HepG2 (cell line): ENCODE results near the gene KCNH6. TPM values are rescaled to one million over a fixed set of nuclear protein-coding genes. Genes with fewer than 3 reads are reported as not detected.

Experiments
- ATAC-seq: fragments of 200-7000 bp; cut with Tn5 transposase; 3 replicates; pipeline ENCODE4 v1.9.1; 2020; ENCODE audit warnings: mild to moderate bottlenecking, moderate library complexity
- BruUV-seq: library from RNA; stranded (reverse); fragments of 400-500 nt; replicated peaks from 2 replicates; lab custom pipeline; 2021; lab: Mats Ljungman, UMichigan
- CTCF ChIA-PET: fragments of 300-600 bp; formaldehyde crosslinking; extraction: SDS; loops from one replicate; lab custom pipeline; 2021; ENCODE audit warnings: low total read pairs, inconsistent platforms, low intra/inter-chr PET ratio; lab: Yijun Ruan, JAX
- POLR2A ChIA-PET: fragments of 350-600 bp; sonication (Branson Sonifier 250); formaldehyde crosslinking; loops from one replicate; lab custom pipeline; 2020; ENCODE audit warnings: antibody characterized with exemption, inconsistent platforms; lab: Yijun Ruan, JAX
- DNase-seq: peaks from one replicate; pipeline ENCODE4 v3.0.0-alpha.2; 2015; ENCODE audit warnings: low spot score
- FAIRE-seq: peaks from 3 replicates; lab custom pipeline; 2011; peaks lifted over from hg19 to GRCh38; lab: Jason Lieb, UNC
- H2AFZ ChIP-seq: one replicate; pipeline ENCODE4 v1.6.1; 2011; ENCODE audit warnings: low read length, inconsistent platforms
- H3K27ac ChIP-seq: fragments of 300-600 bp; 3 replicates; pipeline ENCODE4 v1.8.0; 2011; ENCODE audit warnings: mixed run types, mild to moderate bottlenecking, mixed read lengths, low read length, inconsistent platforms; ENCODE audit not compliant: insufficient read depth; ENCODE audit errors: extremely low read length
- H3K27me3 ChIP-seq, 2 experiments: fragments of 200-600 bp in 1 of 2; 2 replicates in 1 of 2; 3 replicates in 1 of 2; pipeline versions ENCODE4 v1.6.0 to v1.8.0; 2011; ENCODE audit warnings: low read length in 2 of 2, mild to moderate bottlenecking in 2 of 2, moderate library complexity in 2 of 2, inconsistent platforms in 1 of 2; ENCODE audit not compliant: insufficient read depth in 2 of 2, control insufficient read depth in 1 of 2
- H3K36me3 ChIP-seq, 2 experiments: fragments of 200-600 bp in 1 of 2; replicated peaks in 1 of 2; 2 replicates in 1 of 2; 3 replicates in 1 of 2; pipeline versions ENCODE4 v1.5.1 to v1.8.0; 2011; ENCODE audit warnings: low read length in 2 of 2, inconsistent platforms in 1 of 2; ENCODE audit not compliant: insufficient read depth in 2 of 2, control insufficient read depth in 1 of 2
- H3K4me1 ChIP-seq: 2 replicates; pipeline ENCODE4 v1.5.1; 2012; ENCODE audit warnings: low read length, inconsistent platforms; ENCODE audit not compliant: insufficient read depth
- H3K4me2 ChIP-seq: 2 replicates; pipeline ENCODE4 v1.6.0; 2011; ENCODE audit warnings: low read depth, low read length, inconsistent platforms
- H3K4me3 ChIP-seq, 3 experiments: fragments of 200-600 bp in 1 of 3; sonication (generic), shearing (Covaris generic) in 1 of 3; replicated peaks in 1 of 3; 2 replicates each; pipeline ENCODE4 v1.5.1; 2011 to 2016; ENCODE audit warnings: low read length in 3 of 3, inconsistent platforms in 2 of 3, low read depth in 2 of 3, mild to moderate bottlenecking in 2 of 3, control low read depth in 1 of 3, mixed read lengths in 1 of 3; ENCODE audit not compliant: insufficient read depth in 1 of 3
- H3K79me2 ChIP-seq: one replicate; pipeline ENCODE4 v1.6.1; 2011; ENCODE audit warnings: low read length, inconsistent platforms; ENCODE audit not compliant: insufficient read depth
- H3K9ac ChIP-seq: 2 replicates; pipeline ENCODE4 v1.6.0; 2011; ENCODE audit warnings: mild to moderate bottlenecking, low read depth, low read length, inconsistent platforms; ENCODE audit not compliant: insufficient read depth
- H3K9me3 ChIP-seq: 2 replicates; pipeline ENCODE4 v1.5.1; 2012; ENCODE audit warnings: mild to moderate bottlenecking, low read length
- H4K20me1 ChIP-seq: 2 replicates; pipeline ENCODE4 v1.6.0; 2011; ENCODE audit warnings: inconsistent platforms, mild to moderate bottlenecking, low read length, moderate library complexity; ENCODE audit not compliant: insufficient read depth
- CREB1 ChIP-seq, 2 experiments: fragments of 450-650 bp in 1 of 2; IDR thresholded peaks; 2 replicates each; pipeline ENCODE4 v1.6.1; 2016 to 2017; ENCODE audit warnings: control low read depth in 1 of 2, mild to moderate bottlenecking in 1 of 2, missing compliant biosample characterization in 1 of 2, missing genetic modification characterization in 1 of 2
- HCFC1 ChIP-seq: fragments of 150-350 bp; IDR thresholded peaks from 2 replicates; pipeline ENCODE4 v1.6.1; 2014; ENCODE audit warnings: low read depth, low read length
- ISL2 ChIP-seq: sonication (generic); formaldehyde crosslinking; IDR thresholded peaks from 2 replicates; pipeline ENCODE4 v1.5.0; 2020; ENCODE audit warnings: missing genetic modification reagents
- SOX6 ChIP-seq, 2 experiments: fragments of 450-650 bp in 1 of 2; sonication (generic) in 1 of 2; formaldehyde crosslinking in 1 of 2; IDR thresholded peaks; 2 replicates each; pipeline versions ENCODE4 v1.4.0 to v1.6.1; 2017 to 2020; ENCODE audit warnings: antibody characterized with exemption in 1 of 2, mild to moderate bottlenecking in 1 of 2, missing genetic modification reagents in 1 of 2
- STAT5B ChIP-seq: sonication (generic); formaldehyde crosslinking; IDR thresholded peaks from 2 replicates; pipeline ENCODE4 v1.4.0; 2020; ENCODE audit warnings: missing genetic modification reagents
- TCF7 ChIP-seq: sonication (generic); IDR thresholded peaks from 2 replicates; pipeline ENCODE4 v1.6.1; 2016; ENCODE audit warnings: antibody characterized with exemption, low read depth
- TP53 ChIP-seq: sonication (generic); formaldehyde crosslinking; conservative IDR thresholded peaks from 2 replicates; pipeline ENCODE4 v1.4.0; 2020; ENCODE audit warnings: missing genetic modification reagents
- ZNF136 ChIP-seq: sonication (generic); formaldehyde crosslinking; IDR thresholded peaks from 2 replicates; pipeline ENCODE4 v1.8.1; 2022; ENCODE audit warnings: low read depth, mild to moderate bottlenecking, moderate library complexity, missing genetic modification reagents
- ZNF274 ChIP-seq: sonication (generic); formaldehyde crosslinking; IDR thresholded peaks from 2 replicates; pipeline ENCODE4 v1.5.1; 2020; ENCODE audit warnings: mild to moderate bottlenecking, missing genetic modification reagents
- ZNF432 ChIP-seq: sonication (generic); formaldehyde crosslinking; IDR thresholded peaks from 2 replicates; pipeline ENCODE4 v1.5.0; 2020; ENCODE audit warnings: missing genetic modification reagents, mild to moderate bottlenecking, borderline replicate concordance
- WGBS: methylation state at CpG from one replicate; pipeline ENCODE4 v1.1.6; 2017; ENCODE audit warnings: low lambda C conversion rate; 5-methylcytosine and 5-hydroxymethylcytosine counted together
- in situ Hi-C: cut with HindIII; loops from 2 replicates; pipeline ENCODE4 v1.10.0; 2017; ENCODE audit warnings: low pct_unique_long_range_greater_than_20kb; ENCODE audit not compliant: extremely low pct_ligation_motif_present
- intact Hi-C: fragments of 100-400 bp; cut with micrococcal nuclease; formaldehyde crosslinking; loops from one replicate; pipeline ENCODE4 v1.10.0; 2022; ENCODE audit not compliant: unreplicated experiment
- polyA plus RNA-seq, 8 experiments: library from polyadenylated mRNA; depleted of rRNA in 3 of 8; stranded (reverse) in 7 of 8; unstranded in 1 of 8; fragments of >200 nt; fragmentation: Illumina TruSeq in 4 of 8; extraction: Trizol in 4 of 8; gene quantifications; 2 replicates each; pipeline versions ENCODE4 v1.2.1 to v1.2.3, GENCODE V29; 2011 to 2016; ENCODE audit warnings: low read depth in 4 of 8, missing spikeins in 1 of 8, mixed read lengths in 1 of 8; ENCODE audit not compliant: insufficient read depth in 1 of 8
- total RNA-seq, 5 experiments: library from RNA; depleted of rRNA; stranded (reverse); fragments of >200 nt; fragmentation: Illumina TruSeq; extraction: Trizol; gene quantifications; 2 replicates each; pipeline ENCODE4 v1.2.3, GENCODE V29; 2016; ENCODE audit warnings: low read depth in 1 of 5
- TF ChIP-seq, protein P1 (sequence below): sonication (generic); formaldehyde crosslinking; IDR thresholded peaks from 2 replicates; pipeline ENCODE4 v1.4.0; 2020; ENCODE audit warnings: missing genetic modification reagents
- TF ChIP-seq, protein P2 (sequence below): sonication (generic); formaldehyde crosslinking; IDR thresholded peaks from 2 replicates; pipeline ENCODE4 v1.5.0; 2020; ENCODE audit warnings: missing genetic modification reagents

KCNH6 gene
- total and polyA plus RNA-seq, 2 of the 13 experiments (the other 11 are each of a cell fraction or from before 2014, with no cell fraction given): 0.05 to 0.18 TPM

DNA sequence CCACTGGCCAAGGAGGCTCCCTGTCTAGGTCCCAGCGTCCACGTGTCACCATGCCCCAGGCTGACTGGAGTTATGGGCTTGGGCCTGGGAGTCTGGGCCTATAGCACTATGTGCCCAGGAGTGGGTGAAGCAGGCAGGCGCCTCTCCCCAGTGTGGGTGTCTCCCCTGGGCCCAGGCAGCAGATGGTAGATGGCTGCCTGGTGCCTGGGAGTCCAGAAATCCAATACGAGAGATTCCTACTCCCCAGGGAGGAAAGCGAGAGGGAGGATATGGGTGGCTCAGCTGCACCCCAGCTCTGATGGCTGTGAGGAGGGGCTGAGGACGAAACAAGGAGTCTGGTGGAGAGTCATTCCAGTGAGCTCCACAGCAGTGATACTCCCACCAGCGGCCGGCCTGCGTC, 5.0 kb downstream of the KCNH6 start:
- Histone ChIP-seq H4K20me1 (no peaks in the 10 kb centered on the region; the same call in 1 of the 2 replicates), H3K9me3 (no peaks in the 10 kb centered on the region), H3K4me1 (peaks cover 45% of the 10 kb centered on the region), H3K27ac (no peak overlapping the region), H3K9ac (no peak overlapping the region), H3K4me3 (no peak overlapping the region), H3K36me3 (no peaks in the 10 kb centered on the region), H3K79me2 (no peaks in the 10 kb centered on the region), H3K27me3 (peaks cover 5 to 53% of the 10 kb centered on the region in 2 experiments), H2AFZ (no peak overlapping the region), H3K4me2 (no peak overlapping the region)
- no TSS peak for BruUV-seq
- ChIA-PET CTCF (no interaction called here), POLR2A (no interaction called here)
- DNase-seq: no peak
- 56% methylated on average over 6 of the region's 9 CpGs for WGBS
- intact Hi-C loops: no loop called here
- TF ChIP-seq TCF7 (no peak), TP53 (no peak), ZNF274 (CRISPR knock-in tag) (no peak), ISL2 (CRISPR knock-in tag) (no peak), STAT5B (CRISPR knock-in tag) (no peak), HCFC1 (no peak), ZNF432 (CRISPR knock-in tag) (no peak), ZNF136 (CRISPR knock-in tag) (no peak), SOX6 (IDR thresholded peaks at IDR 0.05) (no peak), SOX6 (CRISPR knock-in tag; IDR thresholded peaks at IDR 0.05) (no peak), CREB1 (IDR thresholded peaks at IDR 0.05) (no peak), CREB1 (CRISPR knock-in tag; IDR thresholded peaks at IDR 0.05) (no peak)
- TF ChIP-seq, protein P1, sequence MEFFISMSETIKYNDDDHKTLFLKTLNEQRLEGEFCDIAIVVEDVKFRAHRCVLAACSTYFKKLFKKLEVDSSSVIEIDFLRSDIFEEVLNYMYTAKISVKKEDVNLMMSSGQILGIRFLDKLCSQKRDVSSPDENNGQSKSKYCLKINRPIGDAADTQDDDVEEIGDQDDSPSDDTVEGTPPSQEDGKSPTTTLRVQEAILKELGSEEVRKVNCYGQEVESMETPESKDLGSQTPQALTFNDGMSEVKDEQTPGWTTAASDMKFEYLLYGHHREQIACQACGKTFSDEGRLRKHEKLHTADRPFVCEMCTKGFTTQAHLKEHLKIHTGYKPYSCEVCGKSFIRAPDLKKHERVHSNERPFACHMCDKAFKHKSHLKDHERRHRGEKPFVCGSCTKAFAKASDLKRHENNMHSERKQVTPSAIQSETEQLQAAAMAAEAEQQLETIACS (CRISPR knock-in tag): no peak
- TF ChIP-seq, protein P2, sequence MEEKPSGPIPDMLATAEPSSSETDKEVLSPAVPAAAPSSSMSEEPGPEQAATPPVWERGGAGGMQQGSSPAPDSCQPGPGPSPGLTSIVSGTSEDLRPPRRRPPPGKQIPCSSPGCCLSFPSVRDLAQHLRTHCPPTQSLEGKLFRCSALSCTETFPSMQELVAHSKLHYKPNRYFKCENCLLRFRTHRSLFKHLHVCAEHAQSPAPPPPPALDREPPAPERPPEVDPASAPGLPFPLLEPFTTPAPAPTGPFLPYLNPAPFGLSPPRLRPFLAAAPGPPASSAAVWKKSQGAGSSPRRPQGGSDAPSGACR (CRISPR knock-in tag): no peak
- FAIRE-seq: no peak
- in situ Hi-C loops: no loop called here
- no peak for ATAC-seq
